SK-N-MC (cell line): ENCODE results near the gene WDR7.

ENCODE experiments used
- EZH2 ChIP-seq: fragments of 200-600 bp; sonication (generic); IDR thresholded peaks from one replicate; pipeline ENCODE4 v1.6.1; 2017; ENCODE audit warnings: antibody characterized with exemption
- FOXP2 ChIP-seq: optimal IDR thresholded peaks from 2 replicates; pipeline ENCODE3; 2011; ENCODE audit warnings: mild to moderate bottlenecking, moderate library complexity; ENCODE audit not compliant: insufficient read depth; ENCODE audit errors: extremely low read length, control extremely low read depth
- POLR2AphosphoS5 ChIP-seq: IDR thresholded peaks from 2 replicates; pipeline ENCODE4 v1.6.1; 2012; ENCODE audit warnings: mild to moderate bottlenecking, low read depth, low read length, borderline replicate concordance

GRCh38 chr18:56997200-56997599, 346.0 kb downstream of the WDR7 start:
- TF ChIP-seq POLR2AphosphoS5 (no peak), EZH2 (no peak), FOXP2 (no peak)
